ENCODE results near the gene TRIM40. TPM values are rescaled to one million over a fixed set of nuclear protein-coding genes. Genes with fewer than 3 reads are reported as not detected.

The TRIM40 gene
- total and polyA plus RNA-seq, 2 of the 13 experiments (the other 11 are each of a cell fraction or from before 2014, with no cell fraction given), result 0.58 TPM; not detected in 1

DNA sequence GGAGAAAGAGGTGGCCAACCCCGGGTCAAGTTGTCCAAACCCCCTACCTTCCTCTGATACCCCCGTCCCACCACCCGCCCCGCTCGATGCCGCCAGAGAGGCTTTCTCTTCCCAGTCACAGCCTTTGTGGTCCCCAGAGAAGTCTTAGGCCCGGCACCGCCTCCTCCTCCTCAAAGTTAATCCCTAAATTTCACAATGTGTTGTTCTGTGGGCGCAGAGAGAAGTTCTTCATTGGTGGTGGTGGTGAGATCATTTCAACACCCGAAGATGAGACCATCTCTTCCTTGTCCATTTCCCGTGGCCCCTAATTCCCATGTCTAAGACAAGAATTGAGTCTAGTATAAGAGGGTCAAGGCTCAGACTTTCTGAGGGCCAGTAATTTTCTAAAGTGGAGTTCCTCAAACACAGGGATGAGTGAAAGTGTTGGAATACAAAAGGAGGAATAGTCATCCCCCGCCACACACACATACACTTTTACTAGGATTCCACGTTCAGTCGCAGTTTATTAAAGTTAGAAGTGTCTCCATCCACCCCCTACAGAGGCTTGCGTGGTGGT, 33.4 kb upstream of the TRIM40 start:
- WGBS (ENCODE audit: low lambda C conversion rate), result 4% methylated on average over 15 of the region's 15 CpGs
- H3K9me3 ChIP-seq (ENCODE audit: low read length), result no peaks in the 10 kb centered on the region
- intact Hi-C loops (cut with micrococcal nuclease; ENCODE audit: unreplicated experiment), result loop anchor here (2.0 kb wide), 1 partner anchor 36 kb away; the partner anchor contains the start of gene PPP1R11
- no TSS peak for BruUV-seq (replicated peaks)
- H3K4me3 ChIP-seq (replicated peaks in 1 of 3; ENCODE audit: insufficient read depth in 1 of 3, low read depth in 2 of 3, low read length in 3 of 3), result peak overlapping the region; percentile 63 to 77 (median 63)
- H4K20me1 ChIP-seq (ENCODE audit: insufficient read depth, low read length), result no peaks in the 10 kb centered on the region
- peaks cover 63% of the 10 kb centered on the region for H3K4me1 ChIP-seq (ENCODE audit: insufficient read depth, low read length)
- no peaks in the 10 kb centered on the region; a peak in 1 of 5 replicates for H3K27me3 ChIP-seq (ENCODE audit: control insufficient read depth in 1 of 2, insufficient read depth in 2 of 2, low read length in 2 of 2)
- FAIRE-seq, result no peak
- H3K4me2 ChIP-seq (ENCODE audit: low read depth, low read length), result peak overlapping the region; percentile 96
- no peaks in the 10 kb centered on the region for H3K36me3 ChIP-seq (replicated peaks in 1 of 2; ENCODE audit: control insufficient read depth in 1 of 2, insufficient read depth in 2 of 2, low read length in 2 of 2)
- peak; percentile 29 for DNase-seq (ENCODE audit: low spot score)
- CTCF ChIA-PET (ENCODE audit: low intra/inter-chr PET ratio, low total read pairs), result interaction anchor here (1.5 to 6.0 kb wide), 4 partner anchors 29 to 116 kb away, joined by 4 to 140 read pairs (median 25); no protein-coding TSS in a partner anchor
- in situ Hi-C loops (cut with HindIII; ENCODE audit: extremely low pct_ligation_motif_present, low pct_unique_long_range_greater_than_20kb), result loop anchor here (5.0 kb wide), 1 partner anchor 70 kb away; no protein-coding TSS in a partner anchor
- H3K27ac ChIP-seq (ENCODE audit: extremely low read length, insufficient read depth, low read length), result peak overlapping the region; percentile 79
- H3K9ac ChIP-seq (ENCODE audit: insufficient read depth, low read depth, low read length), result peak overlapping the region; percentile 79
- H3K79me2 ChIP-seq (ENCODE audit: insufficient read depth, low read length), result peaks cover 9% of the 10 kb centered on the region
- peak overlapping the region; percentile 30 for H2AFZ ChIP-seq (ENCODE audit: low read length)
- POLR2A ChIA-PET, result interaction anchor here (0.7 to 3.1 kb wide), 35 partner anchors 10 to 224 kb away, joined by 3 to 43 read pairs (median 6); partner anchors contain the start of genes POLR1H, PPP1R11, TRIM15 and TRIM26
- peak; percentile 1 for ATAC-seq
- TF ChIP-seq ZC3H13 (CRISPR knock-in tag; IDR thresholded peaks at IDR 0.05) (0 out of 2 replicates have a peak, but pooled peaks have one; percentile 9), ZNF775 (CRISPR knock-in tag; IDR thresholded peaks at IDR 0.05; ENCODE audit: borderline replicate concordance) (0 out of 2 replicates have a peak, but pooled peaks have one; percentile 52), ZNF546 (CRISPR knock-in tag; conservative IDR thresholded peaks at IDR 0.05) (peak; percentile 44; the same call in 1 of the 2 replicates), MEF2D (CRISPR knock-in tag; IDR thresholded peaks at IDR 0.05) (no peak), HDAC2 (CRISPR knock-in tag; IDR thresholded peaks at IDR 0.05) (no peak), DPF2 (CRISPR knock-in tag; IDR thresholded peaks at IDR 0.05; ENCODE audit: borderline replicate concordance, low read depth) (0 out of 2 replicates have a peak, but pooled peaks have one; percentile 28), SP5 (CRISPR knock-in tag; IDR thresholded peaks at IDR 0.05; ENCODE audit: borderline replicate concordance, low read depth) (no peak), SIX1 (CRISPR knock-in tag; IDR thresholded peaks at IDR 0.05; ENCODE audit: borderline replicate concordance) (no peak), ZNF460 (CRISPR knock-in tag; IDR thresholded peaks at IDR 0.05; ENCODE audit: borderline replicate concordance) (no peak), STAG1 (CRISPR knock-in tag; IDR thresholded peaks at IDR 0.05) (no peak), NAIF1 (CRISPR knock-in tag; IDR thresholded peaks at IDR 0.05; ENCODE audit: borderline replicate concordance) (no peak), ZNF296 (CRISPR knock-in tag; conservative IDR thresholded peaks at IDR 0.05) (no peak), LCORL (IDR thresholded peaks at IDR 0.05) (no peak), LCORL (CRISPR knock-in tag; IDR thresholded peaks at IDR 0.05) (no peak), PHF5A (CRISPR knock-in tag; IDR thresholded peaks at IDR 0.05; ENCODE audit: low read depth, unreplicated experiment) (no peak), MEIS1 (CRISPR knock-in tag; IDR thresholded peaks at IDR 0.05; ENCODE audit: borderline replicate concordance) (peak; percentile 61), MYPOP (CRISPR knock-in tag; IDR thresholded peaks at IDR 0.05) (no peak), SIN3B (IDR thresholded peaks at IDR 0.05; ENCODE audit: low read length) (no peak), TGIF2 (CRISPR knock-in tag; IDR thresholded peaks at IDR 0.05) (peak; percentile 12; the same call in 1 of the 2 replicates)
- TF ChIP-seq, protein P1, sequence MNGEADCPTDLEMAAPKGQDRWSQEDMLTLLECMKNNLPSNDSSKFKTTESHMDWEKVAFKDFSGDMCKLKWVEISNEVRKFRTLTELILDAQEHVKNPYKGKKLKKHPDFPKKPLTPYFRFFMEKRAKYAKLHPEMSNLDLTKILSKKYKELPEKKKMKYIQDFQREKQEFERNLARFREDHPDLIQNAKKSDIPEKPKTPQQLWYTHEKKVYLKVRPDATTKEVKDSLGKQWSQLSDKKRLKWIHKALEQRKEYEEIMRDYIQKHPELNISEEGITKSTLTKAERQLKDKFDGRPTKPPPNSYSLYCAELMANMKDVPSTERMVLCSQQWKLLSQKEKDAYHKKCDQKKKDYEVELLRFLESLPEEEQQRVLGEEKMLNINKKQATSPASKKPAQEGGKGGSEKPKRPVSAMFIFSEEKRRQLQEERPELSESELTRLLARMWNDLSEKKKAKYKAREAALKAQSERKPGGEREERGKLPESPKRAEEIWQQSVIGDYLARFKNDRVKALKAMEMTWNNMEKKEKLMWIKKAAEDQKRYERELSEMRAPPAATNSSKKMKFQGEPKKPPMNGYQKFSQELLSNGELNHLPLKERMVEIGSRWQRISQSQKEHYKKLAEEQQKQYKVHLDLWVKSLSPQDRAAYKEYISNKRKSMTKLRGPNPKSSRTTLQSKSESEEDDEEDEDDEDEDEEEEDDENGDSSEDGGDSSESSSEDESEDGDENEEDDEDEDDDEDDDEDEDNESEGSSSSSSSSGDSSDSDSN (CRISPR knock-in tag; IDR thresholded peaks at IDR 0.05), result no peak

All from HepG2 (cell line).